Endothelial cell (in vitro differentiated cells): Measurements from ENCODE around the gene KHK. TPM values are rescaled to one million over a fixed set of nuclear protein-coding genes. Genes with fewer than 3 reads are reported as not detected.

Source experiments
- DNase-seq: peaks from one replicate; pipeline ENCODE4 v3.0.0; 2021; ENCODE audit warnings: low spot score
- H3K27ac Mint-ChIP-seq: one replicate; pipeline ENCODE4 v1.8.0; 2021; ENCODE audit warnings: mixed read lengths, inconsistent platforms; ENCODE audit not compliant: unreplicated experiment
- H3K27me3 Mint-ChIP-seq: one replicate; pipeline ENCODE4 v1.8.0; 2021; ENCODE audit warnings: mild to moderate bottlenecking, moderate library complexity, mixed read lengths, inconsistent platforms; ENCODE audit not compliant: unreplicated experiment
- H3K36me3 Mint-ChIP-seq: one replicate; pipeline ENCODE4 v1.8.0; 2021; ENCODE audit warnings: mild to moderate bottlenecking, low read depth, mixed read lengths, inconsistent platforms; ENCODE audit not compliant: unreplicated experiment
- H3K4me1 Mint-ChIP-seq: one replicate; pipeline ENCODE4 v1.8.0; 2021; ENCODE audit warnings: mild to moderate bottlenecking, mixed read lengths, inconsistent platforms; ENCODE audit not compliant: unreplicated experiment
- H3K4me3 Mint-ChIP-seq: one replicate; pipeline ENCODE4 v1.8.0; 2021; ENCODE audit warnings: mild to moderate bottlenecking, mixed read lengths, inconsistent platforms; ENCODE audit not compliant: unreplicated experiment
- H3K9me3 Mint-ChIP-seq: one replicate; pipeline ENCODE4 v1.8.0; 2021; ENCODE audit warnings: mixed read lengths, inconsistent platforms; ENCODE audit not compliant: unreplicated experiment
- total RNA-seq: library from RNA; stranded (reverse); fragmentation: NEBNext Ultra II Directional; extraction: Animal tissue kit (Norgen Biotek cat#: 25700); gene quantifications from one replicate; pipeline ENCODE4 v1.2.1, GENCODE V29; 2021; ENCODE audit not compliant: unreplicated experiment
- TF ChIP-seq, protein P1 (sequence below): fragments of 200-600 bp; sonication (generic); IDR thresholded peaks from one replicate; pipeline ENCODE4 v1.5.0; 2021; ENCODE audit warnings: antibody characterized with exemption; ENCODE audit not compliant: unreplicated experiment

The KHK gene
- total RNA-seq, 1 donor from 2014 or later, result 1.4 TPM

DNA sequence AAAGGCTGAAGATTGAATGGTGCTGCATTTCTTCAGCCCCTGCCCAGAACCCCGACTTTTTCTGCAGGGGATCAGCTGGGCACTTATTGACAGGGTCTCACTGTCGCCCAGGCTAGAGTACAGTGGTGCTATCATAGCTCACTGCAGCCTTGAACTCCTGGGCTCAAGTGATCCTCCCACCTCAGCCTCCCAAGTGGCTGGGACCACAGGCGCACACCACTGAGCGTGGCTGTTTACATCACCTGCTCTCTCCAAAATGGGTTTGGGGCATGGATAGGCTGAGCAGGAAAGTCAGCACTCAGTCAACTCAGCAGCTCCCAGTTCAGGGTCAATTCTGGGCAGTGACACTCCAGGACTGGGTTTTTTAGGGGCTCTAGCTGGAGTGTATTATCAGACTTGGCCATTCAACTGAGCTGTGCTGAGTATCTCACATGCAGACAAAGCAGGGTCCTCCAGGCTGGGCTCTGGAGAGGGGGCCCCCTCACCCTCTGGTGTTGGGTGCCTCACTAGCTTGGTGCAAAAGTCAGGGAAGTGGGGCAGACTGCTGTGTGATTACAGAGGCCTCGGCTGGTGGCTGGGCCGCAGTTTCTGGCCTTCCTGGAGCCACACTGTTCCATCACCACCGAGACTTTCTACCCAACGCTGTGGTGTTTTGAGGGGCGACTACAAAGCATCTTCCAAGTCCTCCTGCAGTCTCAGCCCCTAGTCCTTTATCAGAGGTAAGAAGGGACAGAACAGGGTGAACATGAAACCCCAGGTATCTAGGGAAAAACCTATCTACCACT lies 41.5 kb downstream of the KHK start:
- TF ChIP-seq, protein P1, sequence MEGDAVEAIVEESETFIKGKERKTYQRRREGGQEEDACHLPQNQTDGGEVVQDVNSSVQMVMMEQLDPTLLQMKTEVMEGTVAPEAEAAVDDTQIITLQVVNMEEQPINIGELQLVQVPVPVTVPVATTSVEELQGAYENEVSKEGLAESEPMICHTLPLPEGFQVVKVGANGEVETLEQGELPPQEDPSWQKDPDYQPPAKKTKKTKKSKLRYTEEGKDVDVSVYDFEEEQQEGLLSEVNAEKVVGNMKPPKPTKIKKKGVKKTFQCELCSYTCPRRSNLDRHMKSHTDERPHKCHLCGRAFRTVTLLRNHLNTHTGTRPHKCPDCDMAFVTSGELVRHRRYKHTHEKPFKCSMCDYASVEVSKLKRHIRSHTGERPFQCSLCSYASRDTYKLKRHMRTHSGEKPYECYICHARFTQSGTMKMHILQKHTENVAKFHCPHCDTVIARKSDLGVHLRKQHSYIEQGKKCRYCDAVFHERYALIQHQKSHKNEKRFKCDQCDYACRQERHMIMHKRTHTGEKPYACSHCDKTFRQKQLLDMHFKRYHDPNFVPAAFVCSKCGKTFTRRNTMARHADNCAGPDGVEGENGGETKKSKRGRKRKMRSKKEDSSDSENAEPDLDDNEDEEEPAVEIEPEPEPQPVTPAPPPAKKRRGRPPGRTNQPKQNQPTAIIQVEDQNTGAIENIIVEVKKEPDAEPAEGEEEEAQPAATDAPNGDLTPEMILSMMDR, result no peak
- peaks cover 9% of the 10 kb centered on the region for H3K4me1 Mint-ChIP-seq
- peaks cover 16% of the 10 kb centered on the region for H3K36me3 Mint-ChIP-seq
- H3K27ac Mint-ChIP-seq, result no peak overlapping the region
- H3K9me3 Mint-ChIP-seq, result no peaks in the 10 kb centered on the region
- H3K4me3 Mint-ChIP-seq, result no peak overlapping the region
- H3K27me3 Mint-ChIP-seq, result peaks cover 8% of the 10 kb centered on the region
- no peak for DNase-seq

DNA sequence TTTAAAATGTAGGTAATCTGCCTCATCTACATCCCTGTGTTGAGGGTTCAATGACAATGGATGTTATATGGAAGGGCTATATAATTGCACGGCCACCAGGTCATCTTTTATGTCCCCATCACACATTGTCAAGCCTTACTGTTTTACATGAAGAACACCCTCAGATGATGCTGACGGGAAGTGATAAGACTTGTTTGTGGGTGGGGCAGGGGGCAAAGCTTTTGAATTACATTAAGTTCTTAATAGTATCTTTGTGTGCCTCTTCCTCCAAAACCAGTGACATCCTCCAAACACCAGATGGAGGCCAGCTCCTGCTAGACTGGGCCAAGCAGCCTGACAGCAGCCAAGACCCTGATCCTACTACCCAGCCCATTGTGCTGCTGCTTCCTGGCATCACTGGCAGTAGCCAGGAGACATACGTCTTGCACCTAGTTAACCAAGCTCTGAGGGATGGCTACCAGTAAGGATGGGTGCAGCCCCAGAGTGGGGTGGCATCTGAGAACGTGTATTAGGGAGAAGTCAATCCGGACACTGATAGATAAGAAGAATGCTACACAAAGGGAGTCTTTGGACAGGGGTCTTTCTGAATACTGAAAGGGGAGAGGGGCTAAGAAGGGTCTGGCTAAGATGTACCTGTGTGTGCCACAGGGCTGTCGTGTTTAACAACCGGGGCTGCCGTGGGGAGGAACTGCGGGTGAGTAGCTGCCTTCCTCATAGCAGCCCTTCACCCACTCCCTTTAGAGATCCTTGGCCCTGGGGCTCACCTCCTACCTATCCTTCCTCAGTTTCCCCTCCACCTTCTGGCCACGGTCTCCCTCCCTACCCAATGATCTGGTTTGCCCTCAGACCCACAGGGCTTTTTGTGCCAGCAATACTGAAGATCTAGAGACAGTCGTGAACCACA lies 42.3 kb downstream of the KHK start:
- Mint-ChIP-seq H3K9me3 (no peaks in the 10 kb centered on the region), H3K4me1 (peaks cover 11% of the 10 kb centered on the region), H3K4me3 (no peak overlapping the region), H3K36me3 (peaks cover 19% of the 10 kb centered on the region), H3K27me3 (peaks cover 8% of the 10 kb centered on the region), H3K27ac (no peak overlapping the region)
- no peak for DNase-seq
- TF ChIP-seq, protein P1, result no peak

DNA sequence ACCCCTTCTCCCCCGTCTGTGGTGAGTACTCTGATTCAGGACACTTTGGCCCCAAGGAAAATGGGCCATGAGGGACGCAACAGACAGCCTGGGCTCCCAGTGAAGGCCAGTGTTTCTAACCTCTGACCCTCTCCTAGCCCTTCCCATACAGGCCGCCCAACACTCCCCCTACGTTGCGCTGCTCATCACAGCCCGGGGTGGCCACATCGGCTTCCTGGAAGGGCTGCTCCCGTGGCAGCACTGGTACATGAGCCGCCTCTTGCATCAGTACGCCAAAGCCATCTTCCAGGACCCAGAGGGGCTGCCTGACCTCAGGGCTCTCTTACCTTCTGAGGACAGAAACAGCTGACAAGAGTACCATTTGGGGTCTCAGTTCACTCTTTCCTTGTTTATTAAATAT lies 43.8 kb downstream of the KHK start:
- Mint-ChIP-seq H3K27ac (no peak overlapping the region), H3K36me3 (peaks cover 19% of the 10 kb centered on the region), H3K4me1 (peaks cover 11% of the 10 kb centered on the region), H3K9me3 (no peaks in the 10 kb centered on the region), H3K4me3 (no peak overlapping the region), H3K27me3 (peaks cover 5% of the 10 kb centered on the region)
- TF ChIP-seq, protein P1, result no peak
- DNase-seq, result no peak

DNA sequence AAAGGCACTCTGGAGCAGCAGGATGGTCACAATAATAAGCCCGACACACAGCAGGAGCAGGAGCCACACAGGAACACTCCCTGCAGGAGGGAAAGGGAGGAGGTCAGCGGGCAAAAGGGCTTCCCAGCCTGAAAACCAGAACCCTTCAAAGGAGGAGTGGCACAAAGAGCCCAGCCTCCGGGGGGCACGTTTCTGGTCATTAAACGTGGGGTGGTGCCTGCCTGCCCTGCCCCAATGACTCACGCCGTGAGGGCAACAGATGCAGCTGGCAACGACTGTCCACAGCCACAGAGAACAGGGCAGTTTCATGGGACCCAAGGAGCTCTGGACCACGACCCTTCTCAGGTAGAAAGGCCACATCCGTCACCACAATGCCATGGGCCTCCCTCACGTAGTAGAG lies 44.9 kb downstream of the KHK start:
- peaks cover 19% of the 10 kb centered on the region for H3K36me3 Mint-ChIP-seq
- peaks cover 5% of the 10 kb centered on the region for H3K27me3 Mint-ChIP-seq
- H3K9me3 Mint-ChIP-seq, result no peaks in the 10 kb centered on the region
- H3K4me3 Mint-ChIP-seq, result no peak overlapping the region
- H3K4me1 Mint-ChIP-seq, result peaks cover 11% of the 10 kb centered on the region
- no peak overlapping the region for H3K27ac Mint-ChIP-seq
- TF ChIP-seq, protein P1, result no peak
- no peak for DNase-seq
